Upper lobe of left lung (tissue), 4 donors: ENCODE data around the gene P2RY14.

Source experiments
- POLR2A ChIP-seq, 4 donors: fragments of 450-650 bp; IDR thresholded peaks; one replicate each; pipeline ENCODE4 v1.5.1; 2016 to 2017; ENCODE audit warnings: antibody characterized with exemption in 4 of 4, mild to moderate bottlenecking in 2 of 4
- TF ChIP-seq, protein P1 (sequence below), 6 experiments: fragments of 450-650 bp in 4 of 6; fragments of 200-600 bp in 2 of 6; sonication (generic) in 2 of 6; IDR thresholded peaks; one replicate each; pipeline ENCODE4 v1.5.1; 2016 to 2019; ENCODE audit warnings: antibody characterized with exemption in 6 of 6

DNA sequence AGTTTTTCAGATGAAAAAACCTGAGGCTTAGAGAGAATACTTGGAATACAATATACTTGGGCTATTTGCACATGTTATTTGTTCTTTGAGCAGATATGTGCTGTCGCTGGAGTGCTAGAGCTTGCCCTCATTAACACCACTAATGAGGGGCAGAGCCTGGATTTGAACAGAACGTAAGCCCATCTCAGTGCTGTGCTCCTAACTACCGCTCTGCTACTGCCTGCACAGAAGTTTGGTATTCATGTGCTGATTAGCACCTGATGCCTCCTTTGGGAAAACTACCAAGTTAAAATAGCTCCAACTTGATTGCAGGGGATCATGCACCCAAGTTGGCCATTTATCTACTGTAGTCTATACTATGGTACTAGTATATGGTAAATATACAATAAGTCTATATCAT, 34.6 kb upstream of the P2RY14 start:
- TF ChIP-seq POLR2A (IDR thresholded peaks at IDR 0.05), result no peak
- TF ChIP-seq, protein P1, sequence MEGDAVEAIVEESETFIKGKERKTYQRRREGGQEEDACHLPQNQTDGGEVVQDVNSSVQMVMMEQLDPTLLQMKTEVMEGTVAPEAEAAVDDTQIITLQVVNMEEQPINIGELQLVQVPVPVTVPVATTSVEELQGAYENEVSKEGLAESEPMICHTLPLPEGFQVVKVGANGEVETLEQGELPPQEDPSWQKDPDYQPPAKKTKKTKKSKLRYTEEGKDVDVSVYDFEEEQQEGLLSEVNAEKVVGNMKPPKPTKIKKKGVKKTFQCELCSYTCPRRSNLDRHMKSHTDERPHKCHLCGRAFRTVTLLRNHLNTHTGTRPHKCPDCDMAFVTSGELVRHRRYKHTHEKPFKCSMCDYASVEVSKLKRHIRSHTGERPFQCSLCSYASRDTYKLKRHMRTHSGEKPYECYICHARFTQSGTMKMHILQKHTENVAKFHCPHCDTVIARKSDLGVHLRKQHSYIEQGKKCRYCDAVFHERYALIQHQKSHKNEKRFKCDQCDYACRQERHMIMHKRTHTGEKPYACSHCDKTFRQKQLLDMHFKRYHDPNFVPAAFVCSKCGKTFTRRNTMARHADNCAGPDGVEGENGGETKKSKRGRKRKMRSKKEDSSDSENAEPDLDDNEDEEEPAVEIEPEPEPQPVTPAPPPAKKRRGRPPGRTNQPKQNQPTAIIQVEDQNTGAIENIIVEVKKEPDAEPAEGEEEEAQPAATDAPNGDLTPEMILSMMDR (IDR thresholded peaks at IDR 0.05), result no peak
